HepG2 (cell line): ENCODE data around the gene SELENOS. TPM values are rescaled to one million over a fixed set of nuclear protein-coding genes. Genes with fewer than 3 reads are reported as not detected.

Experiments used
- ATAC-seq: fragments of 200-7000 bp; cut with Tn5 transposase; 3 replicates; pipeline ENCODE4 v1.9.1; 2020; ENCODE audit warnings: mild to moderate bottlenecking, moderate library complexity
- BruUV-seq: library from RNA; stranded (reverse); fragments of 400-500 nt; replicated peaks from 2 replicates; lab custom pipeline; 2021; lab: Mats Ljungman, UMichigan
- CTCF ChIA-PET: fragments of 300-600 bp; formaldehyde crosslinking; extraction: SDS; loops from one replicate; lab custom pipeline; 2021; ENCODE audit warnings: low total read pairs, inconsistent platforms, low intra/inter-chr PET ratio; lab: Yijun Ruan, JAX
- POLR2A ChIA-PET: fragments of 350-600 bp; sonication (Branson Sonifier 250); formaldehyde crosslinking; loops from one replicate; lab custom pipeline; 2020; ENCODE audit warnings: antibody characterized with exemption, inconsistent platforms; lab: Yijun Ruan, JAX
- DNase-seq: peaks from one replicate; pipeline ENCODE4 v3.0.0-alpha.2; 2015; ENCODE audit warnings: low spot score
- FAIRE-seq: peaks from 3 replicates; lab custom pipeline; 2011; peaks lifted over from hg19 to GRCh38; lab: Jason Lieb, UNC
- H2AFZ ChIP-seq: one replicate; pipeline ENCODE4 v1.6.1; 2011; ENCODE audit warnings: low read length, inconsistent platforms
- H3K27ac ChIP-seq: fragments of 300-600 bp; 3 replicates; pipeline ENCODE4 v1.8.0; 2011; ENCODE audit warnings: mixed run types, mild to moderate bottlenecking, mixed read lengths, low read length, inconsistent platforms; ENCODE audit not compliant: insufficient read depth; ENCODE audit errors: extremely low read length
- H3K27me3 ChIP-seq, 2 experiments: fragments of 200-600 bp in 1 of 2; 2 replicates in 1 of 2; 3 replicates in 1 of 2; pipeline versions ENCODE4 v1.6.0 to v1.8.0; 2011; ENCODE audit warnings: low read length in 2 of 2, mild to moderate bottlenecking in 2 of 2, moderate library complexity in 2 of 2, inconsistent platforms in 1 of 2; ENCODE audit not compliant: insufficient read depth in 2 of 2, control insufficient read depth in 1 of 2
- H3K36me3 ChIP-seq, 2 experiments: fragments of 200-600 bp in 1 of 2; replicated peaks in 1 of 2; 2 replicates in 1 of 2; 3 replicates in 1 of 2; pipeline versions ENCODE4 v1.5.1 to v1.8.0; 2011; ENCODE audit warnings: low read length in 2 of 2, inconsistent platforms in 1 of 2; ENCODE audit not compliant: insufficient read depth in 2 of 2, control insufficient read depth in 1 of 2
- H3K4me1 ChIP-seq: 2 replicates; pipeline ENCODE4 v1.5.1; 2012; ENCODE audit warnings: low read length, inconsistent platforms; ENCODE audit not compliant: insufficient read depth
- H3K4me2 ChIP-seq: 2 replicates; pipeline ENCODE4 v1.6.0; 2011; ENCODE audit warnings: low read depth, low read length, inconsistent platforms
- H3K4me3 ChIP-seq, 3 experiments: fragments of 200-600 bp in 1 of 3; sonication (generic), shearing (Covaris generic) in 1 of 3; replicated peaks in 1 of 3; 2 replicates each; pipeline ENCODE4 v1.5.1; 2011 to 2016; ENCODE audit warnings: low read length in 3 of 3, inconsistent platforms in 2 of 3, low read depth in 2 of 3, mild to moderate bottlenecking in 2 of 3, control low read depth in 1 of 3, mixed read lengths in 1 of 3; ENCODE audit not compliant: insufficient read depth in 1 of 3
- H3K79me2 ChIP-seq: one replicate; pipeline ENCODE4 v1.6.1; 2011; ENCODE audit warnings: low read length, inconsistent platforms; ENCODE audit not compliant: insufficient read depth
- H3K9ac ChIP-seq: 2 replicates; pipeline ENCODE4 v1.6.0; 2011; ENCODE audit warnings: mild to moderate bottlenecking, low read depth, low read length, inconsistent platforms; ENCODE audit not compliant: insufficient read depth
- H3K9me3 ChIP-seq: 2 replicates; pipeline ENCODE4 v1.5.1; 2012; ENCODE audit warnings: mild to moderate bottlenecking, low read length
- H4K20me1 ChIP-seq: 2 replicates; pipeline ENCODE4 v1.6.0; 2011; ENCODE audit warnings: inconsistent platforms, mild to moderate bottlenecking, low read length, moderate library complexity; ENCODE audit not compliant: insufficient read depth
- AGO1 ChIP-seq: fragments of 200-400 bp; formaldehyde crosslinking; IDR thresholded peaks from 2 replicates; pipeline ENCODE4 v1.6.1; 2017; ENCODE audit warnings: mild to moderate bottlenecking, low read depth, low read length, moderate library complexity; ENCODE audit not compliant: poor library complexity, severe bottlenecking
- IRF2 ChIP-seq: IDR thresholded peaks from 2 replicates; pipeline ENCODE4 v1.6.1; 2018; ENCODE audit warnings: missing genetic modification reagents, missing compliant biosample characterization
- NFIC ChIP-seq: IDR thresholded peaks from 2 replicates; pipeline ENCODE4 v1.6.1; 2012; ENCODE audit warnings: mild to moderate bottlenecking, low read length, inconsistent platforms
- TSC22D2 ChIP-seq: sonication (generic); formaldehyde crosslinking; IDR thresholded peaks from 2 replicates; pipeline ENCODE4 v1.5.1; 2020; ENCODE audit warnings: missing genetic modification reagents, mild to moderate bottlenecking, borderline replicate concordance
- ZNF264 ChIP-seq: sonication (generic); formaldehyde crosslinking; IDR thresholded peaks from 2 replicates; pipeline ENCODE4 v1.4.0; 2020; ENCODE audit warnings: missing genetic modification reagents
- ZNF446 ChIP-seq: sonication (generic); formaldehyde crosslinking; IDR thresholded peaks from 2 replicates; pipeline ENCODE4 v1.5.0; 2020; ENCODE audit warnings: mild to moderate bottlenecking, missing genetic modification reagents
- ZNF770 ChIP-seq: sonication (generic); formaldehyde crosslinking; IDR thresholded peaks from 2 replicates; pipeline ENCODE4 v1.5.0; 2020; ENCODE audit warnings: mild to moderate bottlenecking, missing genetic modification reagents
- WGBS: methylation state at CpG from one replicate; pipeline ENCODE4 v1.1.6; 2017; ENCODE audit warnings: low lambda C conversion rate; 5-methylcytosine and 5-hydroxymethylcytosine counted together
- in situ Hi-C: cut with HindIII; loops from 2 replicates; pipeline ENCODE4 v1.10.0; 2017; ENCODE audit warnings: low pct_unique_long_range_greater_than_20kb; ENCODE audit not compliant: extremely low pct_ligation_motif_present
- intact Hi-C: fragments of 100-400 bp; cut with micrococcal nuclease; formaldehyde crosslinking; loops from one replicate; pipeline ENCODE4 v1.10.0; 2022; ENCODE audit not compliant: unreplicated experiment
- polyA plus RNA-seq, 8 experiments: library from polyadenylated mRNA; depleted of rRNA in 3 of 8; stranded (reverse) in 7 of 8; unstranded in 1 of 8; fragments of >200 nt; fragmentation: Illumina TruSeq in 4 of 8; extraction: Trizol in 4 of 8; gene quantifications; 2 replicates each; pipeline versions ENCODE4 v1.2.1 to v1.2.3, GENCODE V29; 2011 to 2016; ENCODE audit warnings: low read depth in 4 of 8, missing spikeins in 1 of 8, mixed read lengths in 1 of 8; ENCODE audit not compliant: insufficient read depth in 1 of 8
- total RNA-seq, 5 experiments: library from RNA; depleted of rRNA; stranded (reverse); fragments of >200 nt; fragmentation: Illumina TruSeq; extraction: Trizol; gene quantifications; 2 replicates each; pipeline ENCODE4 v1.2.3, GENCODE V29; 2016; ENCODE audit warnings: low read depth in 1 of 5

Gene SELENOS
- total and polyA plus RNA-seq, 2 of the 13 experiments (the other 11 are each of a cell fraction or from before 2014, with no cell fraction given): 63.0 to 66.1 TPM

GRCh38 chr15:101240358-101240757, 36.9 kb downstream of the SELENOS start:
- ATAC-seq: no peak
- H3K79me2 ChIP-seq: peaks cover 86% of the 10 kb centered on the region
- peaks cover 0 to 11% of the 10 kb centered on the region in 2 experiments; a peak in 2 of 5 replicates for H3K36me3 ChIP-seq
- H2AFZ ChIP-seq: no peak overlapping the region
- in situ Hi-C loops: no loop called here
- no peak overlapping the region for H3K27ac ChIP-seq
- no peak overlapping the region for H3K4me2 ChIP-seq
- no peak overlapping the region for H3K4me3 ChIP-seq
- H3K4me1 ChIP-seq: peaks cover 61% of the 10 kb centered on the region
- H3K9ac ChIP-seq: no peak overlapping the region
- WGBS: 90% methylated on average over 5 of the region's 5 CpGs
- H3K9me3 ChIP-seq: no peaks in the 10 kb centered on the region
- POLR2A ChIA-PET: no interaction called here
- H4K20me1 ChIP-seq: peaks cover 31% of the 10 kb centered on the region
- no peaks in the 10 kb centered on the region for H3K27me3 ChIP-seq
- intact Hi-C loops: no loop called here
- no peak for FAIRE-seq
- CTCF ChIA-PET: no interaction called here
- TF ChIP-seq AGO1: no peak
- no peak for TF ChIP-seq ZNF770 (CRISPR knock-in tag)
- no peak for TF ChIP-seq ZNF446 (CRISPR knock-in tag)
- TF ChIP-seq NFIC: no peak
- TF ChIP-seq ZNF264 (CRISPR knock-in tag): no peak
- no peak for TF ChIP-seq TSC22D2 (CRISPR knock-in tag)
- no peak for DNase-seq
- no TSS peak for BruUV-seq

DNA sequence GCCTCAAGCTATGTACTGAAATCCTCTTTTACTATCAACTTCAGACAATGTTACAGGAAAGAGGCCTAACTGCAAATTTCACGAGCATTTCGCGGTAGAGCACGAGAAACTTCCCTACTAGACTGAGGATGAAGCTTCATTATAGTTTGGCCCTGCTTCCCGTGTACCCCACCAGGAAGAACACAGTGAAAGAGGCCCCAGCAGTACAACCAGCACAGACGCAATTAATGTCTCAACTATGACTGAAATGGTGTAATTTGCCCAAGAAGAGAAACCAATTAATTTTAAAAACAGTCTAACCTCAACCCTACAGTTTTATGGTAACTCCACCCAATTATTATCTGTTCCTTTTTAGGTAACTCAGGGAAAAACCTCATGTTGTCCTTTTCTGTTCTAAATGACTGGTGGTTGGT, 37.6 kb downstream of the SELENOS start:
- intact Hi-C loops: no loop called here
- peaks cover 28% of the 10 kb centered on the region for H4K20me1 ChIP-seq
- BruUV-seq: no TSS peak

More for the DNA sequence above, 37.6 kb downstream of the SELENOS start:
- H3K27me3 ChIP-seq: no peaks in the 10 kb centered on the region
- CTCF ChIA-PET: no interaction called here
- peaks cover 3 to 18% of the 10 kb centered on the region in 2 experiments; a peak in 4 of 5 replicates for H3K36me3 ChIP-seq
- no peak for TF ChIP-seq IRF2
- TF ChIP-seq, all 625 proteins: peak for 0
- no peaks in the 10 kb centered on the region for H3K9me3 ChIP-seq
- no peak for FAIRE-seq
- H3K79me2 ChIP-seq: peaks cover 80% of the 10 kb centered on the region
- 96% methylated on average over 6 of the region's 6 CpGs for WGBS
- H3K4me1 ChIP-seq: peaks cover 55% of the 10 kb centered on the region
- in situ Hi-C loops: no loop called here
- H3K4me3 ChIP-seq: no peak overlapping the region
- H3K27ac ChIP-seq: no peak overlapping the region
- POLR2A ChIA-PET: no interaction called here
- H3K4me2 ChIP-seq: no peak overlapping the region
- ATAC-seq: no peak
- no peak overlapping the region for H3K9ac ChIP-seq
- no peak overlapping the region for H2AFZ ChIP-seq
- no peak for DNase-seq
